Right lobe of liver (tissue), 4 donors: ENCODE measurements around the gene FASTKD3.

Experiments used
- CTCF ChIP-seq, 4 donors: fragments of 200-600 bp in 3 of 4; fragments of 450-650 bp in 1 of 4; IDR thresholded peaks; one replicate each; pipeline versions ENCODE4 v1.5.1 to v1.8.0; 2016 to 2022; ENCODE audit warnings: antibody characterized with exemption in 4 of 4, mild to moderate bottlenecking in 2 of 4
- POLR2A ChIP-seq: fragments of 450-650 bp; IDR thresholded peaks from one replicate; pipeline ENCODE4 v1.6.1; 2017; ENCODE audit warnings: antibody characterized with exemption, mild to moderate bottlenecking
- donor health status: DM: no; HTN: no; CAD: no.
- donor health status: DM: no; HTN: no; CAD: no.
- donor health status: DM: no; HTN: yes; CAD: no.

- TF ChIP-seq CTCF (IDR thresholded peaks at IDR 0.05) = no peak
- TF ChIP-seq POLR2A = no peak
Measured at GRCh38 chr5:7813576-7813975, 55.3 kb downstream of the FASTKD3 start.
